Measurements from ENCODE around the gene TBKBP1.
"Not testable (repeated sequence)": the region's sequence is repeated elsewhere in the genome, so short reads cannot be mapped to it uniquely, and the experiment has no call there.

The TBKBP1 gene

DNA sequence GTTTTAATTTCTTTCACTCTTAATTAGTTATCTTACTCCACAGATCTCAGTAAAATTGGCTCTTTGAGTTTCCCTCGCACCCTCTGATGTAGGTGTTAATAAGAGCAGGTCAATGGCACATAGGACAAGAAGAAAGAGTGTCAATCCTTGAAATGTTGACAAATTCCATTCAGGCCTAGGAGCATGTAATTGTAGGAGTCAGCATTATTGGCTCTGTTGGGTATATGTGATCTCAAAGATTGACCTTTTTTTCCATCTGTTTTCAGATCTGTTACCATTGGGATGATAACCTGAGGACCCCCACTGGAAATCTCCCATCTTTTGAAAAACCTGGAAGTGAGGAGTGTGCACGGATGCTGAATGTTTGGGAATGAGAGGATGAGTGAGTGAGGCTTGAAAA is 11.8 kb upstream of the TBKBP1 start:
- DNase-seq (ENCODE audit: low read depth), result no peak

DNA sequence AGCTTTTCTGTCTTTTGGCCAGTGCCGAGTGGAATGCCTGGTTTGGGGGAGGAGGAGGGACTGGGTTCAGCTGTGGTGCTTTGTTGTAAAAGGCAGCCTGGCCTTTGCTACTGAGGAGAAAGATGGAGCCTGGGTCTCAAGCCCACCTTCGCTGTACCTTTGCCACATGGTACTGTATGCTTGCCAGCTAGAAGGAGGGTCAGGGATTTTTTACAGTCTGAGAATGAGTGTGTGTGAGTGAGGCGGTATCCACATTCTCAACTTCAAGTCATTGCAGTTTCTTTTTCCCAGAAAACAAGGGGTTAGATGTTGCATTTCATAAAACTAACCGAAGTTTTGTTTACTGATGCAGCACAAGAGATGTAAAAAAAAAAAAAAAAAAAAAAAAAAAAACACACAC is 11.2 kb upstream of the TBKBP1 start:
- not testable (repeated sequence) for DNase-seq (ENCODE audit: low read depth)

DNA sequence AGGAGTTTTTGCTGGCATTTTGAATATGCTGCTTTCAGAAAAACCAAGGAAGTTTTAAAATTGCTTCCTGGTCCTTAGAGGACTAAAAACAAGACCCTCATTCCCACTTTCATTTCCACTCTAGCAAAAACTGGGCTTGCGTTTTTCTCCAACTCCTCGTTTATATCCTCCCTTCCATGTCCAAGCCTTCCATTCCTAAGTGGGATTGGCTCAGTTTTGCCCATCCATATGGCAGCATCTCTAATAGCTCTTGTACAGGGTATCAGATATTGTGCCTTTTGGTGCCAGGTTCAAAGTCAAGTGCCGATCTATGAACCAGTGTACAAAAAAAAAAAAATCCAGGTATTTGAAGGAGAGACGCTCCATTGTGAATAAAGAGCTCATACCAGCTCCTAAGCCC is 9.9 kb upstream of the TBKBP1 start:
- no peak for DNase-seq (ENCODE audit: low read depth)

DNA sequence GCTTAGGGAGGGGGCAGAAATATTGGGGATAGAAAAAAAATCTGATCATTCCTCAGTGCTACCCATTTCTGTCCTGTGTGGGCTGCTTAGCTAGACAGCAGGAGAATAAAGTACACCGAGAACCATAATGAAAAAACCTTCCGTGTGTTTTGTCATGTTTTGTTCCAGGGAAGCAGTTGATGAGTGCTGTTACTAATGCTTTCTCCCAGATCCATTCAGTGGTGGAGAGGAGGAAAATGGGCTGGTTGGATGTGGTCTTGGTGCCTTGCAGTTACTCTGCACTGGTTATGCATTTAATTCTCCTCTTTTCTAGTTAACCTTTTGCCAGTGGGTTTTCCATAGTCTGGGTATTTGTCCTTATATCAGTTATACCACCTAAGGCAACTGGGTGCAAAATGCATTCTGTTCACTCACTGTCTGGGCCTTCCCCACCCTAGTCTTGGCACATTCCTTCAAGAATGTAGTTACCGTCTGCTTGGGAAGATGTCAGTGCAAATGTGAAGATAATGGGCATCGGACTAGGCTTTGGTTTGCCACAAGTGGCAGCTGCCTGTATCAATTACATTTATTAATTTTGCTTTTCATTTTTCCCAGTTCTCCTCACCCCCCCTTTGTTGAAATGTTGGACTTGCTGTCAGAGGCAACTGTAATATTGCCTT is 9.3 kb upstream of the TBKBP1 start:
- no peak for DNase-seq (ENCODE audit: low read depth)

DNA sequence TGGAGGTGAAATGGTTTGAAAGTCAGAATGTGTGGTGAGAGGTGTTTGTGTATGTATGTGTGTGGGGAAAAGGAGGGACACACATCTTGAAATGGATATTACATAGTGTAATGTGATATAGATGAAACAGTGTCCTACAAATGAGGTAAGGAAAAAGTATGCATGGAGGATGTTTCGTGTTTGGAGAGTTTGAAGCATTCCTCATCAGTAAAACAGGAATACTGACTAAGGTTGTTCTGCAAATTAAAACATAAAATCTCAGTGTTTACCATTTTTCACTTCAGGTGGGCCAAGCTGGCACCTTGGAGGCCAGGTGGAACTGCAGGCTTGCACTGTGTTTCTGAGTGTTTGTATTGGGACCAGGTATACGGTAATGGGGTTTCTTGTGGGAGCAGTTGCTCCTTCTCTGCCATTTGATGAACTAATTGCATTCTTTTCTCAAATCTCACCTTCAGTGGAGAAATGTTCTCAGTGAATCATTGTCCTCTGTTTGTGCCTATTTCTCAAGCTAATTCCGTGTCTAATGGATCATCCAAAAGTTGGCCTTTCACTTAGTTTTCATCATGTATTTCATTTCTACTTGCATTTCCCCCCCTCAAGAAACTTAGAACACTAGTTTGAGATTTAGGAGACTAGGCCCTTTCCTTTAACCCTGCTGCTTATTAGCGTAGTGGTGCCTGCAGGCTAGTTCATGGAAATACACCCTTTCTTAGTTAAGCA is 8.2 kb upstream of the TBKBP1 start:
- DNase-seq (ENCODE audit: low read depth), result no peak

DNA sequence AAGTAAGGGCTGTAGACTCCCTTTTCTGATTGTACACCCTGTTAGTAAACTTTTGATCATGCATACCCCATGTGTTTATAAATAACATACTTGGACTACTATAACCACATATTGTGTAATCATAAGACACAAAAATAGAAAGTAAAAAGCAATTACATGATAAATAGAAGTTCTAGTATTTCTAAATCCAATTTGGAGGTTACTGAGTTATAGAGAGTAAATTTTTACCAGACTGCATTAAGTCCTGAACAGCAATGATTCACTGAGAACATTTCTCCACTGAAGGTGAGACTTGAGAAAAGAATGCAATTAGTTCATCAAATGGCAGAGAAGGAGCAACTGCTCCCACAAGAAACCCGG is 7.7 kb upstream of the TBKBP1 start:
- DNase-seq (ENCODE audit: low read depth), result no peak

DNA sequence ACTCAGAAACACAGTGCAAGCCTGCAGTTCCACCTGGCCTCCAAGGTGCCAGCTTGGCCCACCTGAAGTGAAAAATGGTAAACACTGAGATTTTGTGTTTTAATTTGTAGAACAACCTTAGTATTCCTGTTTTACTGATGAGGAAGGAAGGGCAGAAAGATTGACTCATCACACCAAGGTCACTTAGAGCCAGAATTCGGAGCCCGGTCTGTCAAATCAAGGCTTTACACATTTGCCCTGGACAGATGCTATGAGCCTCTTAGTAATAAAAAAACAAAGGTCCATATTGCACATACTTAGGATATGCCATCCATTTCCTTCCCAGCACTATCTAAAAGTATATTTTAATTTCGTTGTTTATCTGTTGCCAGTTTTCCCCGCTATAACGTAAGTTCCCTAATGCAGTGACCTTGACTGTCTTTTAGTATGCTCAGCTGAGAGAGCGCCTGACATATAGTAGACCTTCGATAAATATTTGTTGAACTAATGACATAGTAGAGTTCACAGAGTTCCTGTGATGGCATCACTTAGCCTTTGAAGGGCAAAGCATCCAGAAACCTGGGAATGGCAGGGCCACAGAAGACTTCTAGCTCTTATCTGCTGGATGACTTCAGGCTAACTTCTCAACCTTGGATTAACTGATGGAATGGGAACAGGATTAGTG is 7.2 kb upstream of the TBKBP1 start:
- no peak for DNase-seq (ENCODE audit: low read depth)

DNA sequence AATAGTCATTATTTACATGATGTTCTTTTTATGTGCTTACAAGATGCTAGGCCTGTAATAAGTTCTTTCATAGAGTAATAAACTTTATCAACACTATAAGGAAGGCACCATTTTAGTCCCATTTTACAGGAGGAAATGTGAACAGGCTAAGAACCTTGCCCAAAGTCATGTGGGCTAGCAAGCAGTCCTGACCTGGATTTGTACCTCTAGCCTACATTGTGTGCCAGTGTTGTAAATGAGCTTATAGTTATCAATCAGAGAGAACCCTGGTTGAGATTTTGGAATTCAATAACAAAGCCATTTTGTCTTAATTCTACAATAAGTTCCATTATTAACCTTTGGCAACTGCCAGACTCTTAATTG is 6.7 kb upstream of the TBKBP1 start:
- DNase-seq (ENCODE audit: low read depth), result no peak

DNA sequence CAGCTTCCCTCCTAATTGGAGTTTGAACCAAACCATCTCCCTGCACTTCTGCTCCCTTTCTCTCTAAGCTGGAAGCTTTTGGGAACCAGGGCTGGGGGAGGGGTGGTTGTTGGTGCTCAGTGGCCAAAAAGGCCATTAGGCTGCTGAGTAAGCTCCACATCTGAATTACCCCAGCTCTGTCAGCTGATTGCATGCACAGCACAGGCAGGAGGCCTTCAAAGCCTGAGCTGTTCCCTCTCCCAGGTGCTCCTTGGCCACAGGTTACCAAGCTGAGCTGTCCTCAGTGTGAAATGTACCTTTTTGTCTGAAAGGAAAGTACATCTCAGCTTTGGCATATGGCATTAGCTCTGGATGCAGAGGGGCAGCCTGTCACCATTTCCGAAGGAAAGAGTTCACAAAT is 6.2 kb upstream of the TBKBP1 start:
- DNase-seq (ENCODE audit: low read depth), result no peak

DNA sequence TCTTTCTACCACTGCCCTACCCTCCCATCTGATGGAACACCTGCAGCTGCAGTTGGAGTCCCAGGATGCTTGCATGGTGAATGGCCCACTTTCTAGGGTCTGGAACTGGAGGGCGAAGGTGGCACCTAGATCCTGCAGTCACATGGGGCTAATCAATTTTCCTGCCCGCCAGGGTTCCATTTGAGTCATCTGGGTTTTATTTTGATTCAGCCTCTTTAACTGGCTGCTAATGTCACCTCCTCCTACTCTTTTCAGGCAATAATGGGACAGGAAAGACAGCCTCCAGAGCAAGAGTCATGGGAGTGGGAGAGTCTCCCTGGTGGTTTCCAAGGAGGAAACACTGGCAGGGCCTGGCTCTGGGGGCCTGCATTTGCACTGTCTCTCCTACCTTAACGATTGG is 3.8 kb upstream of the TBKBP1 start:
- DNase-seq (ENCODE audit: low read depth), result no peak

DNA sequence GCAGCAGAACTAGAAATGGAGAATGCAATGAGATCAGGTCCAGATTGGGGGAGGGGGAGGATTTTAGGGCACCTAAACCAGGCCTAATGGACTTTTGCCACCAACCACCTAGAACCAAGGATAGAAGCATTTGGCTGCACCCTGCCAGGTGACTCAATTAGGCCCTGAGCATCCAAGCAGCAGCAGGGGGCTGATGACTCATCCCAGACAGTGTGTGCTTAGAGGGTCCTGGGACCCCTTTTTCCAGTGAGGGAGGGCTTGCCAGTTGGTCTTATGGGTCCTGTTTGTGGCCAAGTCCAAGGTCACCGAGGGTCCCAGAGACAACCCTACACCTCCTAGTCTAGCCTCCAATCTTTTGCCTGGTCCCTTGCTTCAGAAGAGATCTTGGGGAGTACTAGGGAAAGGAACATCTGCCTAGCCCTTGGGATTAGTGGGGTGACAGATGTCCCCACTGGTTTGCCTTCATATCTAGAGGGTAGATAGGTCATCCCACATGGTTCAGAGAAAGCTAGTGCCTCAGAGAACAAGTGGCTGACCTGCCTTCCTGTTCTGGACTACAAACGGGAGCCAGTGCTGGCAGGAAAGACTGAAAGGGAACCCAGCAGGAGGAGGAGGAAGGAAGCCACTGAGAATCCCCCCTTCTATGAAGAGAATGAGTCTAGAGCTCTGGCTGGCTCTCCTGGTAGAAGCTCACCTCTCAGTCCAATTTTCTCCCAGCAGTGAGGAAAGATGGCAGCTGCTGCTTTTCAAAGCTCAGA is 1.6 kb upstream of the TBKBP1 start:
- no peak for DNase-seq (ENCODE audit: low read depth)

DNA sequence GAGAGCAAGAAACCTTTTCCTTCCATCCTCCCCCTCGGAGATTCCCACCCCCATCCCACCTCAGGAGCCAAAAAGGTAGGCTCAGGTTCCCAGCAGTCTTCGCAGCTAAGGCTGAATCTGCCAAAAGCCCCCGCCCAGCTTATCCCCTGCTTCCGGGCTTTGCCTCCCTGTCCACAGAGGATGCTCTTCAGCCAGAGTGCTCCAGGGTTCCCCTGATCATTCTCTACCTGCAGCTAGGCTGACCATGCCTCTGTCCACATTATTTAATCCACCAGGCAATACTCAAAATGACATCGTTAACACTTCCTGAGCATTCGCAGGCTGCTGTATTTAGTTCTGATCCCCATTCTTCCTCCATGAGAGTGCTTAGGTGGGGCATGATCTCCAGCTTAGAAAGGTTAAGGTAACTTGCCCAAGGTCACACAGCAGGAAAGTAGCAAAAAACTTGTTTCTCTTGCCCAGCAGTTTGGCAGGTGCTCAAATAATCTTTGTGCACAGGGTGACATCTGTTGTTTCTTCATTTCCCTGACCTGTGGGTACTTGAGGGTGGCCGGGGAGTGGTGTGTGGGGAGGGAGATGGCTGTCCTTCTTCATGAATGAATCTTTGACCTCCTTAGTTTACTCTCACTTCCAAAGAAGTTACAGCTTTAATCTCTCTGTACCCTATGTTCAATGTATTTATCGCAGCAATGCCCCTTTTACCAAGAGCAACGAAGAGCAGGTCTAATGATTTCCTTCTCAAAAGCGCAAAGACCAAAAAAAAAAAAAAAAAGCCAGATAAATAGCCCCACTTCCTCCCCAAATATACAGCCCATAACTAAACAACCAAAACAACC is 848 bp upstream of the TBKBP1 start:
- DNase-seq (ENCODE audit: low read depth), result no peak

DNA sequence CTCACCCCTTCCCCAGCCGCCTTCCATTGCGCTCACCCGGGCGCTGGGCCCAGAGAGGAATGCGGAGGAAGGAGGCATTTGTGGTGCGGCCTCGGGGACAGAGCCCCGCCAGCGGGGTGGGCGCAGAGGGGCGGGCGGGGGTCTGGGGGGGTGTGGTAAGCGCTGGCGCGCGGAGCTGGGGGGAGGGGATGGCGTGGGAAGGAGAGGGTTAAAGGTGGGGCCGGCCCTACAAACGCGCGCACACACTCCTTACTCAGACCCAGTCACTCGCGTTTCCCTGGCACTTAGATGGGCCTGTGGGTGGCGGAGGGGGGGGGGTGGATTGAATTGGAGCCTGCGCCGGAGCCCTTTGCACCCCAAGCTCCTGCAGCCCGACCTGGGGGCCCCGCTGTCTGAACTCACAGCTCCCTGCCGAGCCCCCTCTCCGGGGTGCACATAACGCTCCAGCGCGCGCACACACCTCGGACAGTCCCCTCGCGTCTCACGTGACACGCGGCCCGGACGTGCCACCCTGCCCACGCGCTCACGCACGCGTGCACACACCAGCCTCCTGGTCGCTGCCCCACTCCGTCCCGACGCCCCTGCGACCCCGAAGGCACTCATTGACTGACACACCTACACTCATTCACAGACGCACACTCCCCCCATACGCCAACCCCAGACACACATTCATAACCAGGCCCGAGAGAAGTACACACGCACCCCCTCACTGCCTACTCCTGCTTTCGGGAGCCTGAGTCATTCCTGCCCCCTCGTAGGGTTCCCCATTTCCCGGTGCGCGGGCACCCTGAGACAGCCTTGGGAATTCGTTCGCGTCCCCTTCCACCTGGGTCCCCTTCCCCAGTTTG is 844 bp downstream of the TBKBP1 start:
- no peak for DNase-seq (ENCODE audit: low read depth)

DNA sequence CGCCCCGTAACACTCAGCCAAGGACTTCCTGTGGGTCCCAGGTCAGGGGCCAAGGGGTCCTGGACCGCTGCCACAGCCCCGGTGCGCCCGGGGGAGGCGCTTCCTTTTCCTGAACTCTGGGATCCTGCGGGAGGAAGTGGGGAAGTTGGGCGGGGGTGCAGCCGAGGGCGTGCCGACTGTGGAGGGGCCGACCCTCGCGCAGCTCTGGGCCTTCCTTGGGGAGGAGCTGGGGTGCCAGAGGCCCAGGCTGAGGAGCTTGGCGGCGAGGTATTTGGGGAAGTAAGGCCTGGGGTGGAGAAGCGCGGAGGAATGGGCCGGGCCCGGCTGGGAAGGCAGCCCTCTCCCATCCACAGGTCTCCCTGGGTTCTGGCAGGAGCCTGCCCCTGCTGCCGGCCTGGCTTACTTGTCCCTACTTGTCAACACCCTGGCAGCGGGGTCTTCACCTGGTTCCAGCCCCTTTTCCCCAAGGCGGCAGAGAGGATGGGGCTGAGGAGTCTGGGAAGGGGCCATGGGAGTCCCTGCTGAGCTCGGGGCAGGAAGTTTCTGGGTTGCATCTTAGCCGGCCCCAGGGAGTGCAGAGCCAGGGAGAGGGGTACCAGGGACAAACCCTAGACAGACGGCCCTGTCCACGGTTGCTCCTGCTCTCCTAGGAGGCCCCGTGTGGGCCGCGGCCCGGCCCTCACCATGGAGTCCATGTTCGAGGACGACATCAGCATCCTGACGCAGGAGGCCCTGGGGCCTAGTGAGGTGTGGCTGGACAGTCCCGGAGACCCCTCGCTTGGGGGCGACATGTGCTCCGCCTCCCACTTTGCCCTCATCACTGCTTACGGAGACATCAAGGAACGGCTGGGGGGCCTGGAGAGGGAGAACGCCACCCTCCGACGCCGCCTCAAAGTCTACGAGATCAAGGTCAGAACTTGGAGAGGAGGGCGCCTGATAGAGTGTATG is 1.7 kb downstream of the TBKBP1 start:
- no peak for DNase-seq (ENCODE audit: low read depth)

DNA sequence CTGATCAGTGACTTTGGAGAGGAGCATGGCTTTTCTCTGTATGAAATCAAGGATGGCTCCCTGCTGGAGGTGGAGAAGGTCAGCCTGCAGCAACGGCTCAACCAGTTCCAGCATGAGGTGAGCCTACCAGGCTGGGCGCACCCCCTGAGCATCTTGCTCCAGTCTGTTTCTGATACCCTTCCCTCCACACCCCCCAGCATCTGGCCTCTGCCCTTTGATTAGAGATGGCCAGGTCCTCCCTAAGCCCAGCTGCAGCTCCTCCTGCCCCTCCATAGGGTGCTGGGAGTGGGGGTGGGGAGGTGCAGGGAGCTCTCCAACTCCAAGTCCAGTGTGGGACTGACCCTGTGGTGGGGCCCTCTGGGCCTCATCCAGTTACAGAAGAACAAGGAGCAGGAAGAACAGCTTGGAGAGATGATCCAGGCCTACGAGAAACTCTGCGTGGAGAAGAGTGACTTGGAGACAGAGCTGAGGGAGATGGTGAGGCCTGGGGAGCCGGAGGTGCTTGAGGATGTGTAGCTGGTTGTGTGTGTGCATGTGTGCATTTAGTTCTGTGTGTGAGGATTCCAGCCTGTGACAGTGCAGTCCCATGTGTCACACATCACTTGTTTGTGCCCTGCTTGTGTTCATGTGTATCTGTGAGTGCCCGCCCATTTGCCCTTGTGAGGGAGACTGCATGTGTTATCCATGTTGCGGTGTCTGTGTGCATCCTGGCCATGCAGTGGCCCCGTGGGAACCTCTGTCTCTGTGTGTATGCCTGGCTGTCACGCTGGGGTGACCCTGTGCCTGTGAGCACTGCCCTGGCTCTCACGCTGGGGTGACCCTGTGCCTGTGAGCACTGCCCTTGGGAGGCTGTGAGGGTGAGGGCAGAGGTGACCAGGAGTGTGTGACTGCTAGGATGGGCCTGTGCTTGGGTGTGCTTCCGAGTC is 3.0 kb downstream of the TBKBP1 start:
- DNase-seq (ENCODE audit: low read depth), result no peak

DNA sequence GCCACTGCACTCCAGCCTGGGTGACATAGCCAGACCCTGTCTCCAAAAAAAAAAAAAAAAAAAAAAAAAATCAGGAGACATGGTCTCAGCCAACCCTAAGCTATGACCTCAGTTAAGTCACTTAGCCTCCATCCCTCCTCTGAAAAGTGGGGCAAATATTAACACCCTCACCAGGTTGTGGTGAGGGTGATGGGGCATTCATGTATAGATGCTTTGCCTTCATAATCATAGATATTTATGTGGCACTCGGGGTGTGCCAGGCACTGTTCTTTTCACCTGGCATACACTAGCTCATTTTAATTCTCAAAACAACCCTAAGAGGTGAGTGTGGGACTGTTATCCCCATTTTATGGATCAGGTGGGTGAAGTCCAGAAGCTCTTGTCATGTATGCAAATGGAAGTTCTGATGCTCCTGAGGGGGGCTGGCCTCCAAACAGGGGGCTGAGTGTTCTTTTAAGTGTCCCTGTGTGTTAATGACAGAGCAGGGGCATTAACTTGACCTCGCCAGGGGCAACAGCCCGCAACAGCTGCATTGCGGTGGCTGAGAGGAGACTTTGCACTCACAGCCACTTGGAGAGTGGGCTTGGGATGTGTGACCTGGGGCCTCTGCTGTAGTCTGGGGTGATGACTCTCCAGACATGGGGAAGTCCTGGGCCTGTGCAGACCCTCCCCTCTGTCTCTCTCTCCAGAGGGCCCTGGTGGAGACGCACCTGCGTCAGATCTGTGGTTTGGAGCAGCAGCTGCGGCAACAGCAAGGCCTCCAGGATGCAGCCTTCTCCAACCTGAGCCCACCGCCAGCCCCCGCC is 4.1 kb downstream of the TBKBP1 start:
- no peak for DNase-seq (ENCODE audit: low read depth)

DNA sequence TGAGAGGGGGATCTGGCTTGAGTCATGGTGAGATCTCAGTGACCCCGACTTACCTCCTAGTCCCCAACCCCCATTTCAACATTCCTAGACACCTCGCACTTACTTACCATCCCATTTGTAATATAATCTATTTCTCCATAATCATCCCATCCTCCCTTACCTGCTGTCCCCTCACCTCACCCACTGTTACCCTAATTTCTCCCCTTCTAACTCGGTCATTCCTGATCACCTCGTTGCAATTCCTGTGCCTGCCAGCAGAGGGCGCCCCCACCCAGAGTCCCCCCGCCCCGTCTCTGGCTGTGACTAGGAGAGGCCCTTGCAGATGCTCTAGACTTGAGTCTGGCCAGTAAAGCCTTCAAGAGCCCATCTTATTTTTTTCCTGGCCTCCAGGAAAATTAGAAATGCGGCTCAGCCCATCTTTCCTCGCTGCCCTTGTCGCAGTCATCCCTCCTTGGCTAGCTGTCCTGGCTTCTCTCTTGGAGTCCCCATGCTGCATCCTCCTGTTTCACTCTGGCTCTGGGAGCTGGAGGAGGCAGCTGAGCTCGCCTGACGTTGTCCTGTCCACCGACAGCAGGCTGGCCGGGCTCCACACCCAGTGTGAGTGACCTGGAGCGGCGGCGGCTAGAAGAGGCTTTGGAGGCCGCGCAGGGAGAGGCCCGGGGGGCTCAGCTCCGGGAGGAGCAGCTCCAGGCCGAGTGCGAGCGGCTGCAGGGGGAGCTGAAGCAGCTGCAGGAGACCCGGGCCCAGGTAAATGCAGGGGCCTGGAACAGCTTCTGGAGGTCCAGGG is 5.0 kb downstream of the TBKBP1 start:
- no peak for DNase-seq (ENCODE audit: low read depth)
